VCaP (cell line): Measurements from ENCODE around the gene XPNPEP2.
A peak's percentile ranks its signal among the peaks of the same experiment; 100 is the strongest.

Experiments used
- H3K27ac ChIP-seq: fragments of 450-650 bp; 2 replicates; pipeline ENCODE4 v1.5.1; 2017
- TF ChIP-seq, protein P1 (sequence below): fragments of 450-650 bp; conservative IDR thresholded peaks from 2 replicates; pipeline ENCODE4 v1.5.1; 2017; ENCODE audit warnings: mild to moderate bottlenecking, moderate library complexity

Gene XPNPEP2

DNA sequence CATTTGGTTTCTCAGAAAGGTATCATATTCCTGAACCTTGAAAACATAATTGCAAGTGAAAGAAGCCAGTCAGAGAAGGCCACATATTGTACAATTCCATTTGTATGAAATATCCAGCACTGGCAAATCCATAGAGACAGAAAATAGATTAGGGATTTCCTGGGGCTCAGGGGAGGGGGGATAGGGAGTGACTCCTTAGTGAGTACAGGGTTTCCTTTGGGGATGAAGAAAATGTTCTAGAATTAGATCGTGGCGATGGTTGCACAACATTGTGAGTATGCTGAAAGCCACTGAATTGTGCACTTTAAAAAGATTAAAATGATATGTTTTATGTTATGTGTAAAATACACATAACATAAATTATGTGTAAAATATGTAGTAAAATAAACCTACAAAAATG, 10.3 kb downstream of the XPNPEP2 start:
- H3K27ac ChIP-seq = no peak overlapping the region
- TF ChIP-seq, protein P1, sequence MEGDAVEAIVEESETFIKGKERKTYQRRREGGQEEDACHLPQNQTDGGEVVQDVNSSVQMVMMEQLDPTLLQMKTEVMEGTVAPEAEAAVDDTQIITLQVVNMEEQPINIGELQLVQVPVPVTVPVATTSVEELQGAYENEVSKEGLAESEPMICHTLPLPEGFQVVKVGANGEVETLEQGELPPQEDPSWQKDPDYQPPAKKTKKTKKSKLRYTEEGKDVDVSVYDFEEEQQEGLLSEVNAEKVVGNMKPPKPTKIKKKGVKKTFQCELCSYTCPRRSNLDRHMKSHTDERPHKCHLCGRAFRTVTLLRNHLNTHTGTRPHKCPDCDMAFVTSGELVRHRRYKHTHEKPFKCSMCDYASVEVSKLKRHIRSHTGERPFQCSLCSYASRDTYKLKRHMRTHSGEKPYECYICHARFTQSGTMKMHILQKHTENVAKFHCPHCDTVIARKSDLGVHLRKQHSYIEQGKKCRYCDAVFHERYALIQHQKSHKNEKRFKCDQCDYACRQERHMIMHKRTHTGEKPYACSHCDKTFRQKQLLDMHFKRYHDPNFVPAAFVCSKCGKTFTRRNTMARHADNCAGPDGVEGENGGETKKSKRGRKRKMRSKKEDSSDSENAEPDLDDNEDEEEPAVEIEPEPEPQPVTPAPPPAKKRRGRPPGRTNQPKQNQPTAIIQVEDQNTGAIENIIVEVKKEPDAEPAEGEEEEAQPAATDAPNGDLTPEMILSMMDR = no peak

DNA sequence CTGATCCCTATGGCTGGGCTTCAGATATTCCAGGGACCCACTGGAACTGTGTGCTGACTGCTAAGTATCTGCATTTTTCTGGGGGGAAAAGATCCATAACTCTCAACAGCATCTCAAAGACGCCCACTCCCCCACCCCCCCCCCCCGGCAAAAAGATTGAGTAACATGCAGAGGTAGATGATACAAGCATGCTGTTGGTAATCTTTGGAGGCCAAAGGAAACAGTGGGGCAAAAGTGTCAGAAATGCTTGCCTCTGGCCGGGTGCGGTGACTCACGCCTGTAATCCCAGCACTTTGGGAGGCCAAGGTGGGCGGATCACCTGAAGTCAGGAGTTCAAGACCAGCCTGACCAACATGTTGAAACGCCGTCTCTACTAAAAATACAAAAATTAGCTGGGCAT, 12.2 kb downstream of the XPNPEP2 start:
- TF ChIP-seq, protein P1 = no peak
- no peak overlapping the region for H3K27ac ChIP-seq

DNA sequence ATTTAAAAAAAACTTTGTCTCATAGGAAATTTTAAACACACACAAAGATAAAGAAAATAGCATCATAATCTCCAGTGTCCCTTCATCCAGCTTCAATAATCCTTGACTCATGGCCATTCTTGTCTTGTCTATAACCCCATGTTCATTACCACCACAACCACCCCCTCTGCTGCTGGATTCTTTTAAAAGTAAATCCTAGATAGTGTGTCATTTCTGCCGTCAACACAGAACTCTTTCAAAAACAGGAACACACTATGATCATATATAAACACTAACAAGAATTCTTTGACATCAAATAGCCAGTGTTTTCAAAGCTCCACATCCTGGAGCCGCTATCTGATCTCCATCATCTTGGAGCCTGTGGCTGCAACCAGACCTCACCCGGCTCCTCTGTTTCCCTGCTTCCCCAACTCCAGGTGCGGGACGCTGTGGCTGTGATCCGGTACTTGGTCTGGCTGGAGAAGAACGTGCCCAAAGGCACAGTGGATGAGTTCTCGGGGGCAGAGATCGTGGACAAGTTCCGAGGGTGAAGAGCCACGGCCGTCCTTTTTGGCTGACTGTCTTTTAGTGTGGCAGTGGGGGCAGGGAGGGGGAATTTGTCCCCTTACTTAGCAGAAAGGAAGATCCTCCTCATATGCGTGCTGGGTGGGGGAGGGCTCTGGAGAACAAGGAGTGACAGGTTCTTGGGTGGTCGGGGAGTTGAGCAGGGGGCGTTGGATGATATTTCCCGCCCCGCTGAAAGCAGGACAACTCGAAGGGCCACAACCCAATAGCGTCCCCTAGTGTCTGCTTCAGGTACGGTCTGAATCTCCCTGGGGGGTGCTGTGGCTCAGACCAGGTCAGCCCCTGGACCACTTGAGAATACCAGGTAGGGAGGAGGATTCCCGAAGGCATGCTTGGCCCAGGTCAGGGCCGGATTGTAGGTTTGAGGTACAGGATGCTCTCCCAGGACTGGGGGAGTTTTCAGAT, 15.6 kb downstream of the XPNPEP2 start:
- H3K27ac ChIP-seq = no peak overlapping the region
- TF ChIP-seq, protein P1 = no peak

DNA sequence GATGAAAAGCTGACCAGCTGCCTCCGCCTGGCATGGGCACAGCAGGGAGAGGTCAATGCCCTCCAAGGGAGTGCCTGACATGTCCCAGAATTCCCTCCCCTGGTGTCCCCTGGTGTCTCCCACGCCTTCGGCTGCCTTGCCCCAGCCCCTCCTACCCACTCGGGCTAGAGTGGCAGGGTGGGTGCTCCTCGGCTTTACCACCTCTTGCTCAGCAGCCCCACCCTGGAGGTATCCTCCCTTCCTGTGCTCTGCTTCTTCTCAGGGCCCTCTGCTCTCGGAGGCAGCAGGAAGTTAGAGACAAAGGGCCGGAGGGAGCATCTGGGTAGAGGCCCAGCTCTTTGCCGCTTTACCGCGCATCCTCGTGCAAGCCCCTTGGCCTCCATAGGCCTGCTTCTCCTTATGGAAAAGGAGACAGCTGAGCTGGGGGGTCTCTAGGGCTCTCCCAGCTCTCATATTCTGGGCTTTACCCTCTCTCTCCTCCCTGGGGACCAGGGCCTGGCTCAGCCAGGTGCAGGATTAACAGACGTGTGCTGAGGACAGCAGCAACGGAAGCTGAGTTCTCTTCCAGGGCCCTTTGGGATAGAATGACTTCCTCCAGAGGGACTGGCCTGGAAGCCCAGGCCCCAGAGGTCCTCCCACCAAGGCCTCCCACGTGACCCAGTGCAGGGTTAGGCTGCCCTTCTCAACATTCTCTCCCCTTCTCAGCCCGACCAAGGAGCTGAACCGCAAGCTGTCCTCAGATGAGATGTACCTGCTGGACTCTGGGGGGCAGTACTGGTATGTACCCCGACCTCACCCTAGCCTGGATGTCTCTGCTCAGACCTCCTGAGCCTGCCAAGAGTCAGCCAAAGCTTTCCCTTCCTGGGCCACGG, 17.2 kb downstream of the XPNPEP2 start:
- TF ChIP-seq, protein P1 = no peak
- H3K27ac ChIP-seq = no peak overlapping the region

DNA sequence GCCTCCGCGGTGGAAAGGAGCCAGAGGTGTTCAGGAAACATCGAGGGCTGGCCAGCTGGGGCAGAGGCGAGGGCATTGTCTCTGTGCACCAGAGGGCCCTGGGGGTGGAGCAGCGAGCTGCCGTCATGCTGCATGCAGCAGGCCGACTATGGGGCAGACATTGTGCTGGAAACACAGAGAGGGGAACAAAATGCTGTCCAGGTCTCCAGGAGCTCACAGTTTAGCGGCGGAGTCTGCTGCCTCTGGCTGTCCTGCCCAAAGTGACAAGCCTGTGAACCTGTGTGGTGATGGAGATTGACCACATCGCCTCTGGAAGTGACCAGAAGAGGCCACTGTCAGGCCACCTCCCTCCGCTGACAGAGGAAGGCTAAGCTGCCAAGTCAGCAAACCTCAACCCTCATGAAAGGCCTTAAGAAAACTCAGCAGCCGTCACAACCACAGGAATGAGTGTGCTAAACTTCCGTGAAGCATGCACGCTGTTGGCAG, 20.8 kb downstream of the XPNPEP2 start:
- no peak overlapping the region for H3K27ac ChIP-seq
- TF ChIP-seq, protein P1 = peak; percentile 22; the same call in 1 of the 2 replicates

DNA sequence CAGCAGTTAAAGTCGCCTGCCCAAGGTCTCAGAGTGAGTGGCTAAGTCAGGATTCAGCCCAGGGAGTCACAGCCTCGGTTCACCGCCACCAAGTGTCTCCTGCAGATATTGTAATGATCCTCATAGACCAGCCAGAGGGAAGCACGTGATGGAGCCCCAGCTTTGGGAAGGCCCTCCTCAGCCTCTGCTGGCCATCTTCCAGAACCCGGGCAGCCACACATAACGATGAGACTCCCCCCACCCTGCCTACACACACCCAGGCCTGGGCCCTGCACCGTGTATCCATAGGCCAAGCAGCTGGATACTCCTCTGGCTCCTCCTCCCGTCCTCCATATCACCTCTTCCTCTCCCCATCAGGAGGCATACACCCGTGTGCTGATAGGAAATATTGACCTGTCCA, 21.4 kb downstream of the XPNPEP2 start:
- H3K27ac ChIP-seq = no peak overlapping the region
- TF ChIP-seq, protein P1 = no peak

DNA sequence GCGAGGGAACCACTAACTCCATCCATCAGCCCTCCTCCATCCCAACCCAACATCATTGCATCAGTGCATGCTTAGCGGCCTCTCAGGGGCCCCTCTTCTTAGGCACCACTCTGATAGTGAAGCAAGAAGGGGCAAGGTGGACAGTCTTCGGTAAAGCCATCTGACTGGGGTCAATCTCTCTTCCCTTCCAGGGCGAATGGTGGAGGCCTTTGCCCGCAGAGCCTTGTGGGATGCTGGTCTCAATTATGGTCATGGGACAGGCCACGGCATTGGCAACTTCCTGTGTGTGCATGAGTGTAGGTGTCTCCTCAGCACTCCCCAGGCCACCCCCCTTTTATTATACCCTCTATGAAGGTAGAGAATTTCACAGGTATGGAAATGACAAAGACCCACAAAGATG, 22.2 kb downstream of the XPNPEP2 start:
- no peak overlapping the region for H3K27ac ChIP-seq
- TF ChIP-seq, protein P1 = no peak
